Stimulated activated CD4-positive, alpha-beta T cell treated with anti-CD3 and anti-CD28 coated beads, Interleukin-15, amount 100 ng/mL, for 48 hours (primary cell): ENCODE data around the gene RSPH6A.

Source experiments
- DNase-seq, 2 donors: peaks; one replicate each; pipeline ENCODE4 v3.0.0-alpha.2; 2020; ENCODE audit warnings: low read depth in 2 of 2

The RSPH6A gene

GRCh38 chr19:45781214-45782161 is 33.6 kb downstream of the RSPH6A start:
- DNase-seq: no peak

- no peak for DNase-seq
Measured at GRCh38 chr19:45780448-45781213, 34.5 kb downstream of the RSPH6A start.

DNA sequence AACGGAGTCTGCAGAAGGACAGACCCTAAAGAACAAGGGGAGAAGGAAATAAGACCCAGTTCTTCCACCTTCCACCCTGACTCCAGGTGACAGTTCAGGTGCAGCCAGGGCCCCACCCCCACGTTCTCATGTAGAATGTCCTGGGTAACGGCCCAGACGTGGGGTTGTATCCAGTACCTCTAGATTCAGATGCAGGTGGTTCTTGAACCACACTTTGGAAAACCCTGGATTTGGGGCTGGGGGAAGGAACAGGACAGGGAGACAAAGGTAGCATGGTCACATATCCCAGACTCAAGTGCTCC is 35.0 kb downstream of the RSPH6A start:
- DNase-seq: no peak

DNA sequence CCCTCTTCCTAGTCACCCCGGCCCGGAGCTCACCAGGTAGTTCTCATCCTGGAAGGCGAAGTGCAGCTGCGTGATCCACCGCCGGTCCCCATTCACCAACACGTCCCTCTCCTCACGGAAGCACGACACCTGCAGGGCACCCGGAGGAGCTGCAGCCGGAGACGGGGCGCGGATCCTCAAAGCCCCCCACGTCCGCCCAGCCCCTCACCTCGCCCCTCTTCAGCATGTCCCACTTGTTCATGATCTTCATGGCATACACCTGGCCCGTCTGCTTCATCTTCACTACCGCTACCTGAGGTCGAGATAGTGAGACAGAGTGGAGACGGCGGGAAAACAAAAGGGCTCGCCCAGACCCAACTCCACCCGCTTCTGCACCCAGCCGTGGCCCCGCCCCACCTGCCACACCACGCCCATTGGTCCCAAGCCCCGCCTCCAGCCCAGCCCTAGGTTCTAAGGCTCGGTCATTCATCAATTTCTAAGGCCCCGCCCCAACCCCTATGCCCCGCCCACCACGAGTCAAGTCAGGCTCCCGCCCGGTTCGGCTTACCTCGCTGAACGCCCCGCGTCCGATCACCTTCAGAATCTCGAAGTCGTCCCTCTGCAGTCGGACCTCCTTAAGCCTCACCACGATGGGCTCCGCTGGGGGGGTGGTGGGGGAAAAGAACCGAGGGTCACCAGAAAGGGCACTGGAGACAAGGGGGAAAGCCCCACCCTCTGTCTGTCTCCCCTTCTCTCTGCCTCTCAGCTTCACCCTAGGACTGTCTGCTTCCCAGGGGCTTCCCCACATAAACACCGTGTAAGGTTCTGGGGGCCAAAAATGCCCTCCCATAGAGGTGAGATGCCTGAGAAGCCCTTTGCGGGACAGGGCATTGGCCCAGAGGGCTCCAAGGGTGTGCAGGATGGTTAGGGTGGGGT is 35.6 kb downstream of the RSPH6A start:
- peak; percentile 86 to 97 for DNase-seq

DNA sequence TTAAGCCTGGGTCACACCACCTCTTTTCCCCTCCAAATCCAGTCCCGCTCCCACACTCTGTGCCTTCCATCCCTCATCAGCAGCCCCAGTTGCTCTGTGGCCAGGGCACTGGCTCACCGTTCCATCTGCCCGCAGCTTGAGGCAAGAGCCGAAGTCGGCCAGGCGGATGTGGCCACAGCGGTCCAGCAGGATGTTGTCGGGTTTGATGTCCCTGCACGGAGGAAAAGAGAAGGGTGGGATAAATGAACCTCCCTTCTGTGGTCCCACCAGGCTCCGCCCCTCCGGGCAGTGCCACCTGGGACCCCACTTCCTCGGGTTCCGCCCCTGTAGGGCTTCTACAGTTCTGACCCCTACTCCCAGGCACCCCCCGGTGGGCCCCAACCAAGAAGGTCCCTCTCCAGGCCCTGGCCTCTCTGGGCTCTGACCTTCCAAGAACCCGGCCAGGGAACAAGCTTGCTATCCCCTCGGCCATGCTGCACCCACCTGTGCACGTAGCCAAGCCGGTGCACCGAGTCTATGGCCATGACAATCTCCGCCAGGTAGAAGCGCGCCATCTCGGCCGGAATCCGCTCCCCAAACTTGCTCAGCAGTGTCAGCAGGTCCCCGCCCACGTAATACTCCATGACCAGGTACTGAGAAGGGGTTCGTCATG is 37.0 kb downstream of the RSPH6A start:
- no peak for DNase-seq

- no peak for DNase-seq
Measured at GRCh38 chr19:45777395-45777961, 37.6 kb downstream of the RSPH6A start.

DNA sequence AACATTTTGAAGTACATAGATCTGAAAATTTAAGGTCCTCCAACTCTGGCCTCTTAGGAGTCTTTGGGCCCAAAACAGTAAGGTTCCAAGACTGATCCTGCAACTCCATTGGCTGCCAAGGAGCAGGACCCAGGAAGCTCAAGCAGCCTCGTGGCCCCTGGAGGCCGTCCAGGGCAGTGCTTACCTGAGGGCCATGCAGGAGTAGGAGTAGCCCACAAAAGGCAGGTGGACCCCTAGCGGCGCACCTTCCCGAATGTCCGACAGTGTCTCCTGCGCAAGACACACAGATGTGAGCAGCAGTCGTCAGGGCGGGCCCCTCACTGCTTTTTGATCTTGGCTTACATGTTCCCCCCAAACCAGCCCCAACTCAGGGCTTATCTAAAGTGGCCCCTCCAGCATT is 40.3 kb downstream of the RSPH6A start:
- no peak for DNase-seq

GRCh38 chr19:45773384-45773783 is 41.7 kb downstream of the RSPH6A start:
- no peak for DNase-seq

GRCh38 chr19:45772912-45773311 is 42.2 kb downstream of the RSPH6A start:
- DNase-seq: no peak

DNA sequence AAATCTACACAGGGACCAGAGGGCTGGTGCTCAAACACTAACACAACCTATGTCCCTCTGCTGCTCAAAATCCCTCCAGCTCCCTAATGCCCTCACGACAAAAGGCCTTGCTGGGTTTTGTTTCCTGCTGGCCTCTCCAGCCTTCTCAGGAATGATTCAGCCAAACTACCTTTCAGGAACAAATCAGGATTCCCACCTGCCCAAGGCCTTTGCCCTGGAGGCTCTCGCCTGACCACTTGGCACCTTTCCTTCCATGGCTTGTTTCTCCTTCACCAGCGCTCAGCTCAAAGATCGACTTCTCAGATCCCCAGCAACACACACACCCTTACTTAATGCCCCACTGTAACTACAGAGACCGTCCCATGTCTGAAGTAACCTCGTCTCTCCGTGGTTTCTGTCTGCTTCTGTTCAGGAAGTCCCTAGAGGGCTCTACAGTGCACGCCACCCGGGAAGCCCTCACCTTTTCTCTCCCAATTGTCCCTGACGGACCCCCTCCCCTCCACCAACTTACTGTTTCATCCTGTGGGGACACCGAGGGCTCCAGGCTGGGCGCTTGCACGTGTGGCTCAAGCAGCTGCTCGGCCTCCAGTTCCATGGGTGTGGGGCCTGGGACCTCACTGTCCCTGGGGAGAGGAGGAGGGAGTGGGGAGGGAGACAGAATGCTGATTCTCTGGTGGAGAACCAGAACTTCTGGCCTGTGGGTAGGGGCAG is 42.8 kb downstream of the RSPH6A start:
- DNase-seq: no peak

GRCh38 chr19:45771311-45771933 is 43.7 kb downstream of the RSPH6A start:
- DNase-seq: no peak

DNA sequence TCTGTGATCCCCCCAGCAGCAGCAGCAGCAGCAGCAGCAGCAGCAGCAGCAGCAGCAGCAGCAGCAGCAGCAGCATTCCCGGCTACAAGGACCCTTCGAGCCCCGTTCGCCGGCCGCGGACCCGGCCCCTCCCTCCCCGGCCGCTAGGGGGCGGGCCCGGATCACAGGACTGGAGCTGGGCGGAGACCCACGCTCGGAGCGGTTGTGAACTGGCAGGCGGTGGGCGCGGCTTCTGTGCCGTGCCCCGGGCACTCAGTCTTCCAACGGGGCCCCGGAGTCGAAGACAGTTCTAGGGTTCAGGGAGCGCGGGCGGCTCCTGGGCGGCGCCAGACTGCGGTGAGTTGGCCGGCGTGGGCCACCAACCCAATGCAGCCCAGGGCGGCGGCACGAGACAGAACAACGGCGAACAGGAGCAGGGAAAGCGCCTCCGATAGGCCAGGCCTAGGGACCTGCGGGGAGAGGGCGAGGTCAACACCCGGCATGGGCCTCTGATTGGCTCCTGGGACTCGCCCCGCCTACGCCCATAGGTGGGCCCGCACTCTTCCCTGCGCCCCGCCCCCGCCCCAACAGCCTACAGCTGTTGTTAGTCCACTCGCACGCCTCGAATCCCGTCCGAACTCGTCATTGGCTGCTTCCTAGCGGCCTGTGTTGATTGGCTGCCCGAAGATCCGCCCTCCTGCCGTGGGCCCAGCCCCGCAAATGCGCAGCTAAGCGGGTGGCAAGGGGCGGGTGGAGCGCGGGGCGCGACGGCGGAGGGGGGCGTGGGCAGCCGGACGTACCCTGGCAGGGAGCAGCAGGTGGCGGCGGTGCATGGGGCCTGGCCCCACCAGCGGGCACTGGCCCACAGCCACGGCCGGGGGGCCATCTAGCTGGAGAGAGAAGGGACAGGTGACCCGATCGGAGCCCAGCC is 44.7 kb downstream of the RSPH6A start:
- DNase-seq: peak; percentile 85 to 87

- DNase-seq: peak; percentile 35 to 39
Measured at GRCh38 chr19:45769821-45770191, 45.3 kb downstream of the RSPH6A start.

DNA sequence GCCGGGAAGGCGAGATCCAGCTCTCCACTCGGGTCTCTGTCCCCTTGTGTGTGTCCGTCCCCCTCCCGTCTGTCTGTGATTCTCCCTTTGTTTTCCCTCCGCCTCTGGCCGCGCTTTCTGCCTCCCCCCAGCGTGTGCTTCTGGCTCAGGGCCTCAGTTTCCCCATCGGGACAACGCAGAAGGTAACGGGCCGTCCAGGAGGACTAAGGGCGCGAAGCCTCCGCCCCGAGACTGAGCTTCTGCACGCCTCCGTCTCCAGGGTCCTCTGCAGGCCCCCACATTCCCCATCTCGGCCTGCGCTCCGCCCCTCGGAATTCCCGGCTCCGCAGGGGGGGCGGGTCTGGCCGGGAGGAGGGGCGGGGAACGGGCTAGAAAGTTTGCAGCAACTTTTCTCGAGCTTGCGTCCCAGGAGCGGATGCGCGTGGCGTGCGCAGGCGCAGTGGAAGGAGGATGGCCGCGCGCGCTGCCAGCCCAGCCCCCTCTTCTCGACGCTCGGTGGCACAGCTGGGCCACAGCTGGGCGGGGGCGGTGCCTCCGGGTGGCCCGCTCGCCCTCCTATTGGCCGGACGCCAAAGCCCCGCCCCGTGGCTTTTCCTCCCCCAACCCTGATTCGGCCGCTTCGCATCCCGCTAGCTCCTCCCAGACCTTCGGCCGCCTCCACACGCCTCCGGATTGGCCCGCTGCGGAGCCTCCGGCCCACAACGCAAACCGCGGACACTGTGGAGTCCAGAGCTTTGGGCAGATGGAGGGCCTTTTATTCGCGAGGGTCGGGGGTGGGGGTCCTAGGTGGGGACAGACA is 45.9 kb downstream of the RSPH6A start, which contains the start of gene SIX5:
SIX5 (minus strand) TSS at position 269 of the 799 bp plus-strand sequence. CDS start 408 bp downstream, outside the sequence.
- peak; percentile 93 to 95 for DNase-seq

DNA sequence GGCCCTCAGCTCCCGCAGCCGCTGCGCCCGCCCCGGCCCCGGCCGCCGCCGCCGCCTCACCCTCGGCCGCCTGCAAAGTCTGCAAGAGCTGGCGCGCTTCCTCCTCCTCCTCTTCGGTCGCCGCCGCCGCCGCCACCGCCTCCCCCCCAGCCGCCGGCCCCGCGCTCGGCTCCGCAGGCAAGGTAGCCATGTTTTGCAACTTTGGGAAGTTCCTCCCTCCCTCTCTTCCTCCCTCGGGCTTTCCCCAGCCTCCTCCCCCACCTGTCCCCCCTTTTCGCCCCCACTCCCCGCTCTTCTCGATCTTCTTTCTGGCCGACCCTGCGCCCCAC is 46.5 kb downstream of the RSPH6A start:
- DNase-seq: peak in 1 of 2 donors; percentile 45

DNA sequence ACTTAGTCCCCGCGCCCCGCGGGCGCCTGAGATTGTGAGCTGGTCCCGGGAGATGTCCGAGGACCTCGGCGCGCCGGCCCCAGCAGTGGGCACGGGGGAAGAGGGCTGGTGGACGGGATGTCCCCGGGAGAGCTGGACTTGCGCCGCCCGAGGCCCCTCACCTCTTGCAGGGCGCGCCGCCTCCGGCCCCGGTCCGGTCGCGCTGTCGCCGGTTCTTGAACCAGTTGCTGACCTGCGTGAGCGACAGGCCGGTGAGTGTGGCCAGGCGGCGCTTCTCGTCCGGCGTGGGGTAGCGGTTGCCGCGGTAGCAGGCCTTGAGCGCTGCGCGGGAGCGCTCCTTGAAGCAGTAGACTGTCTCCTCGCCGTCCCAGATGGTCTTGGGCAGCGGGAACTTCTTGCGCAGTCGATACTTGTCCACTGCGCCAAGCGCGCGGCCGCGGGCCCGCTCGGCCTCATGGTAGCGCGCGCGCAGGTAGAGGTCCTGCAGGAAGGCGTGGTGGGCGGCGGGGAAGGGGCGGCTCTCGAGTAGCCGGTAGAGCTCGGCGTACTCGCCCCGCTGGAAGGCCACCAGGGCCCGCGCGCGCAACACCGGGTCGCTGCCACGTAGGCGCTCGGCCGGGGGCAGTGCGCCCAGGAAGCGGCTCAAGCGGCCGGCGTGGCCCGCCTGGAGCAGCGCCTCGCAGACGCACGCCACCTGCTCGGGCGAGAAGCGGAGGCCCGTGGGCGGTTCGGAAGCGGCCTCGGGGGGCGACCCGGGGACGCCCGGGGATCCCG is 47.0 kb downstream of the RSPH6A start:
- DNase-seq: no peak

DNA sequence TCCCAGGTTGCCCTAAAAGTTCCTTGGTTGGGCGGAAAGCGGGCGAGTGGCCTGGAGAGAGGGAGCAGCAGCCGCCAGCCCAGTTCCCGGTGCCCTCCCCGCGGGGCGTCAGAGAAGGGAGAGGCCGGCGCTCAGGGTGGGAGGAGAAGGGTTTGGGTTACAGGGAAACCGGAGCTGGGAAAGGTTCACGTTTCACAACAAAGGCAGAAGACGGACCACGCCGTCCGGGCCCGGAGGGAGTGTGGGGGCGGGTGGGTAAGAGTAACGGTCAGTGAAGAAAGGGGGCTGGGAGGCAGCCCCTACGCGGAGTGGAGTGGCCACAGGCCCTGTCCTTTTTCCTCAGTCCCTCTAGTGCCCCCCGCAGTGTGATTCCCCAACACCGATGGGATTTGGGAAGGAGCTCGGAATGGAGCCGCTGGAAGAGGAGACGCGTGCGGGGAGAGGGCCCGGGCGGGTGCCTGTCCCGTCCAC is 47.7 kb downstream of the RSPH6A start:
- DNase-seq: no peak
